GM13977 (cell line): ENCODE measurements around the gene DAAM1.

Experiments
- DNase-seq: peaks from one replicate; pipeline ENCODE4 v3.0.0; 2012; ENCODE audit warnings: low spot score
- CTCF ChIP-seq: IDR thresholded peaks from 2 replicates; pipeline ENCODE4 v1.5.1; 2012; ENCODE audit warnings: mild to moderate bottlenecking, control low read depth; ENCODE audit not compliant: insufficient read depth; ENCODE audit errors: extremely low read depth, missing control alignments
- in situ Hi-C: fragments of 300-500 bp; cut with MboI; formaldehyde crosslinking; loops from one replicate; pipeline ENCODE4 v1.12.0; 2022; ENCODE audit warnings: low sequenced_read_pairs, low pct_unique_long_range_greater_than_20kb, mixed read lengths, inconsistent platforms; ENCODE audit not compliant: unreplicated experiment

DAAM1 gene

GRCh38 chr14:59273737-59274136, 85.3 kb downstream of the DAAM1 start:
- no peak for DNase-seq
- in situ Hi-C loops, result no loop called here
- TF ChIP-seq CTCF, result no peak

- DNase-seq, result peak; percentile 20
- in situ Hi-C loops, result no loop called here
These were observed 86.5 kb downstream of the DAAM1 start for GRCh38 chr14:59274991-59275391.

DNA sequence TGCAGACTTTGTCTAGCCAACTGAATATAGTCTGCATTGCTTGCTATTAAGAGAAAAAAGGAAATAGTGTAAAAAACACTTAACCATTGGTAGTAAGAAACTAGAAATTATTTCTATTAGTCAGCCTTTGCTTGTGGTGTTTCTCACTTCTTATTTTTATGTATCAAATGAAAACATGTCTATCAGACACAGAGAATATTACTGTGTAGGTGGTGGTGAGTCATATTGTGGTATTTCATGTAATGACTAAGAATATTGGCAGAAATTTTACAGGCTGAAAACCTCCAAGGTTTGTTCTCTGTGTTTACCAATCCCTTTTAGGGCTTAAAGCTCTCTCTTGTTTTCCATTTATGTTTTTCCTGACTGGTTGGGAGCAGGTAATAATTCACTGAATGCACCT, 87.2 kb downstream of the DAAM1 start:
- peak; percentile 57 for DNase-seq
- in situ Hi-C loops, result no loop called here
- TF ChIP-seq CTCF, result no peak

More at GRCh38 chr14:59274991-59275391, 86.5 kb downstream of the DAAM1 start:
- no peak for TF ChIP-seq CTCF

- TF ChIP-seq CTCF, result no peak
- in situ Hi-C loops, result no loop called here
These were observed 87.8 kb downstream of the DAAM1 start for GRCh38 chr14:59276235-59276634.

GRCh38 chr14:59277659-59278058, 89.2 kb downstream of the DAAM1 start:
- no peak for TF ChIP-seq CTCF

More at GRCh38 chr14:59276235-59276634, 87.8 kb downstream of the DAAM1 start:
- no peak for DNase-seq

GRCh38 chr14:59278111-59278510, 89.6 kb downstream of the DAAM1 start:
- no peak for DNase-seq
- in situ Hi-C loops, result no loop called here
- TF ChIP-seq CTCF, result no peak

More at GRCh38 chr14:59277659-59278058, 89.2 kb downstream of the DAAM1 start:
- in situ Hi-C loops, result no loop called here
- DNase-seq, result no peak

- TF ChIP-seq CTCF, result no peak
- in situ Hi-C loops, result no loop called here
- DNase-seq, result no peak
These were observed 92.5 kb downstream of the DAAM1 start for GRCh38 chr14:59280961-59281360.
